NCI-H510A (cell line): Measurements from ENCODE around the gene GSTM2.

Source experiments
- DNase-seq: peaks from one replicate; lab custom pipeline; 2025; lab: John Stamatoyannopoulos, UW

GSTM2 gene

DNA sequence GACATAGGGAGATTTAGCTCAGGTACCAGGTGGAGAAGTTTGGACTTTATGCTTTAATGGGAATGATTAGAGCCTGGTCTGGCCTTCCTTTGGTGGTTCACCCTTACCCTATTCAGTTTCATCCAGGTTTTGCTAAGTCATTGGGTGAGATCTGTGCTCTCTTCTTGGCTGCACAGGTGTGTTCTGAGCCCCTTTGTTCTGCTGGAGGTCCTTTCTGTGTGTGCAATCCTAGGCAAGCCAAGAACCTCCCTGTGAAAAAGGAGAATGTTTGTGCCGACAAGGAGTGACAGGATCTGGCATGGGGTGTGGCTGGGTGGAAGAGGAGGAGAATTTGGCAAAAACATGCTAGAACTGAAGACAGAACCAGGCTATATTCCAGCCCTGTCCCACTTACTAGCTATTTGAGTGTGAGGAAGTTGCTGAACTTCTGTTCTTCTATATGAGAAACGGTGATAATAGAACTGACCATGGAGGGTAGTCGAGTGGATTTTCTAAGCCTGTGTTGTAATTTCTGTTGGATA lies 48.8 kb downstream of the GSTM2 start:
- no peak for DNase-seq

DNA sequence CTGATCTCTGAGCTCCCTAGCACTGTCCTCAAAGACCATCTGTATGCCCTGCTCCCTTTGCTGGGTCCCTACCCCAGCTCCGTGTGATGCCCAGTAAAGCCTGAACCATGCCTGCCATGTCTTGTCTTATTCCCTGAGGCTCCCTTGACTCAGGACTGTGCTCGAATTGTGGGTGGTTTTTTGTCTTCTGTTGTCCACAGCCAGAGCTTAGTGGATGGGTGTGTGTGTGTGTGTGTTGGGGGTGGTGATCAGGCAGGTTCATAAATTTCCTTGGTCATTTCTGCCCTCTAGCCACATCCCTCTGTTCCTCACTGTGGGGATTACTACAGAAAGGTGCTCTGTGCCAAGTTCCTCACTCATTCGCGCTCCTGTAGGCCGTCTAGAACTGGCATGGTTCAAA lies 49.9 kb downstream of the GSTM2 start:
- no peak for DNase-seq

DNA sequence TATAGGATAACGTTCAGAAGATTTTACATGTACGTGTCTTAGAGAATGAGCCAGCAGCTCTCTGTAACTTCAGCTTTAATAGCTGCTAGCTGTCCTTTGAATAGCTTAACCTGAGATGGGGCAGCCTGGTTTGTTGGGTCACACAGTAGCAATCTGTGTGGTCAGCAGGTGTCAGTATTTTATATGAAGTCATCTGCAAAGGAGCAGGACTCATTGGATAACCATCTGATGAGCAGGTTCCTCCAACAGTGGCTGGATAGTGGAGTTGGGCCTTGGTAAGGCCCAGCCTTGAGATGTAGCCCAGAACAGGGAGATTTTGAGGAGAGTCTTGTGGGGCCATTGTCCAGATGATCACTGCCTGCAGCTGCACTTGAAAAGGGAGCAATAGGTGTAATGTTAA lies 50.6 kb downstream of the GSTM2 start:
- DNase-seq: no peak

DNA sequence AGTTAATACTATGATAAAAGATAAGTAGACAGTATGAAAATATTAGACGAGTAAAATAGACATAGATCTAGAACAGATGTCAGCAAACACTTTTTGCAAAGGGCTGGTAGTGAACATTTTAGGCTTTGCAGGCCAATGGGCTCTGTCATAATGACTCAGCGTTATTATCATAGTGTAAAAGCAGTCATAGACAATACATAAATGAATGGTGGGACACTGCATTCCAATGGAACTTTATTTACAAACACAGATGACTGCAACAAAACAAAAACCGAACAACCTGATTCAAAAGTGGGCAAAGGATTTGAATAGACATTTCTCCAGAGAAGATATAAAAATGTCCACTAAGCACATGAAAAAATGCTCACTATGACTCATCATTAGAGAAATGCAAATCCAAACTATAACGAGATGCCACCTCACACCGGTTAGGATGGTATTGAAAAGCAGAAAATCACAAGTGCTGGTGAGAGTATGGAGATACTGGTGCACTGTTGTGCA lies 51.5 kb downstream of the GSTM2 start:
- no peak for DNase-seq

DNA sequence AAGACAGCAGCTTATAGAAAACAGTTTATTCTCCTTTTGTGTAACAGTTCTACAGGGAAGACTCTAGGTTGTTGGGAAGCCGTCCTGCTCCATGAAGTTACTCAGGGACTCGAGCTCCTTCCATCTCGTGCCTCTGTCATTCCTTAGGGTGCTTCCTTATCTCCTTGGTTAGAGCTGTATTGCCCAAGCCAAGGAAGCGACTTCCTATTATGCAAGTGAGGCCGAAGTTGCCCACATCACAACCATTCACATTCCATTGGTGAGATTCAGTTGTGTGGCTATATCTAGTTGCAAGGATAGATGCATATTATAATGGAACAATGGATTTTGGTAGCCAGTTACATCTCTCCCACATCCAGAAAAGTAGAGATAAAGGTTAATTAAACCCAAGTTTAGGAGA lies 53.2 kb downstream of the GSTM2 start:
- no peak for DNase-seq

DNA sequence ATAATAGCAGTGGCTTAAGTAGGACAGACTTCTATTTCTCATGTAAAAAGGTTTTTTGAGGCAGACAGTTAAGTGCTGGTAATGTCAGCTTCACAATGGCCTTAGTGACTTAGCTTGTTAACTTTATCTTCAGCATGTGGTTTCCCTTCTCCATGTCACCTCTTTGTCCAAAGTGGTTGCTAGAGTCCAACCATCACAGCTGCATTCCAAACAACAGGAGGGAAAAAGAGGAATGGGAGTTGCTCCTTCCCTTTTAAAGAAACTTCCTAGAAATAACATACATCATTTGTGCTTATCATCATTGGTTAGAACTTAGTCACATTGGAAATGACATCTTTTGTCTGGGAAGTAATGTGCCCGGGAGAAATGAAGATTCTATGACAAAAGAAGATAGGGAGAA lies 54.1 kb downstream of the GSTM2 start:
- no peak for DNase-seq

DNA sequence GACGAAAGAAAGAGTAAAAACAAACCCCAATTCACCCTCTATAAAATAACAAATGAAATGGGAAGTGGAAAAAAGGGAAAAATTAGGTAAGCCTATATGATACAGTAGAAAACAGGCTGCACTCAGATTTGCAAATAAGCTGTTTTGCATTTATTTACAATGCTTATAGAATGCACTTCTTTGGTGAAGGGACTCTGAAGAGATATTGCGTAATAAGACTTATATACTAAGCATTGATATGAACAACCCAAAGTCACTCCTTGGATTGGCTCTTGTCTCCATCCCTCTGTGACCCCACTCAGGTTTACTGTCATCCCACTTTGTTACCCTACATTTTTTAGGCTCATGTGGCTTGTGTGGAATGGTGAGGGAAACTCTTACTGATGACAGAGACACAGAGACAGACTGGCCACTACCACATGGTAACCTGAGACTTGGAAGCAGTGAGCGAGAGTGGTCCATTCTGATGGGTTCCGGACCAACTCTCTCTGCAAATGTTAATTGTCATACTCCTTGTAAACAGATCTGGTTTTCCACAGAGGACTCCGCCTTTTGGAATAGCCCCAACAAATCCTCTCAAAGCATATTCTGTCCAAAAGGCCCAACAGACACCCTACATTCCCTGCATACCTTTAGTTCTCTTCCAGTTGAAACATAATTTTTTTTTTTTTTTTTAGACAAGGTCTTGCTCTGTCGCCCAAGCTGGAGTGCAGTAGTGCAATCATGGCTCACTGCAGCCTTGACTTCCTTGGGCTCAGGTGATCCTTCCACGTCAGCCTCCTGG lies 55.2 kb downstream of the GSTM2 start:
- no peak for DNase-seq
